Epithelial cell of prostate (primary cell): ENCODE results near the gene RELA.
A peak's percentile ranks its signal among the peaks of the same experiment; 100 is the strongest.

Source experiments
- DNase-seq: peaks from one replicate; pipeline ENCODE4 v3.0.0-alpha.2; 2011; ENCODE audit warnings: low read depth, low spot score
- H3K27ac ChIP-seq: fragments of 450-650 bp; 2 replicates; pipeline ENCODE4 v1.5.1; 2017; ENCODE audit warnings: mild to moderate bottlenecking

Gene RELA

DNA sequence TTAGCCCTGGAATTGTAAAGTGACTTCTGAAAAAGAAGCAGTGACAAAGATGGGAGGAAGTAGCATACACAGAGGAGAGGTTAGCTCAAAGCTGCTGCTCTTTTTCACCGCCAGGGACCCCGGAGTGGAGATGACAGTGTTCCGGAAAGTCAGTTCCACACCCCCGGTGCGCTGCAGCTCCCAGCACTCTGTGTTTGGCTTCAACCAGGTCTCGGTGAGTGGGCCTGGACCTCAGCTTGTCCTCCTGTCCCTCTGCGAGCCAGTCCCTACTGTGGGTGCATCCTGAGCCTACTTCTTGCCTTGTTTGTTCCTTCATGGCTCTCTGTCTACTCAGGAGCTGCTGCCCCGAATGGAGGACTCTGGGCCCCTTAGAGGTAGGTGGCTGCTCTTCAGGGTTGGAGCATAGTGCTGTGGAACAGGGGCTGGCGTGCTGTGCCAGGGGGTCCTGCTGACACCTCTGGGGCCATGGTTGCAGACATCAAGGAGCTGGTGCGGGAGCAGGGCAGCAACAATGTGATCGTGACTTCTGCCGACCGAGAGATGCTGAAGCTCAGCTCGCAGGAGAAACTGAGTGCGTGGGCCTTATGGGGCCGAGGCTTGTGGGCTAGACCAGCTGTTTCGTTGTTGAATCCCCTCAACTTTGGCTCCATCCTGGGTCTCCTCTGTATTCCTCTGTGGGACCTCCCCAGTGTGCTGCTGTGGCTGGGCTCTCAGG, 45.4 kb downstream of the RELA start:
- no peak for DNase-seq
- H3K27ac ChIP-seq, result peak overlapping the region; percentile 93

DNA sequence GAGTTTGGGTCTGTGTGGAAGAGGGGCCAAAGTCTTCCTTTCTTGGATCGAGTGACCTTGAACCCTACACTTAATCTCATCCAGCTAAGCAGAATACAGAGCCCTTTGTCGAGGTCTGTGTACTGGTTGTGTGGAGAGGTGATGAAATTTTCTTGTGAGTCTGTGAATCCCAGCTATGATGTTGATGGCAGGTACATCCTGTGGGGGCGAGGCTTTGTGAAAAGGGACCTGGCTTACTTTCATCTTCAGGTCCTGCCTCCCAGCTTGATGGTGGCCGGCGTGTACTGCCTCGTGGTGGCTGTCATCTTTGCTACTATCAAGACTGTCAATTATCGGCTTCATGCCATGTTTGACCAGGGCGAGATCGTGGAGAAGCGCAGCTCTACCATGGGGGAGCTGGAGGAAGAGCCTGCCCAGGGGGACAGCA, 46.1 kb downstream of the RELA start:
- H3K27ac ChIP-seq, result peak overlapping the region; percentile 93
- no peak for DNase-seq

DNA sequence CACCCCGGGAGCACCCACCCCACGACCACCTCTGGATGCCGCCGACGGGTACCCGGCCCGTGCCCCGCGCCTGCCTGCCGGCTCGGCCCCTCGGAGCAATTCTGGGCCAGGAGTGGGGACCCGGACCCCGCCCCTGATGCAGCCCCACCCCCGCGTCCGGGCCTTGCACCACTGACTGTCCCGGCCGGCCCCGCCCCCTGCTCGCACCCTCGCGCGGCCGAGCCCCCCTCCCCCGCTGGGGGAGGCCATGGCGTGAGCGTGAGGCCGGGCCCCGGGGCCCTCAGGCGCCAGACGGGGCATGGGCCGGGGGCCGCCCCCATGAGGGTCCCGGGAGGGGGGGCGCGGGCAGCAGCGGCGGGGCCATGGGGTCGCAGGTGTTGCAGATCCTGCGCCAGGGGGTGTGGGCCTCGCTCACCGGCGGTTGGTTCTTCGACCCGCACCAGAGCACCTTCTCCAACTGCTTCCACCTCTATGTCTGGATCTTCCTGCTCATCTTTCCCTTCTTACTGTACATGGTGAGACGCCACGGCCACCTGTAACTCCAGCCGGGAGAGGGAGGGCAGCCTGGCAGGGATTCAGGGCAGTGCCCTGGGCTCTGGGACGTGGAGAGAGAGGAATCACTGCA, 46.7 kb downstream of the RELA start:
- no peak for DNase-seq
- peak overlapping the region; percentile 93 for H3K27ac ChIP-seq

DNA sequence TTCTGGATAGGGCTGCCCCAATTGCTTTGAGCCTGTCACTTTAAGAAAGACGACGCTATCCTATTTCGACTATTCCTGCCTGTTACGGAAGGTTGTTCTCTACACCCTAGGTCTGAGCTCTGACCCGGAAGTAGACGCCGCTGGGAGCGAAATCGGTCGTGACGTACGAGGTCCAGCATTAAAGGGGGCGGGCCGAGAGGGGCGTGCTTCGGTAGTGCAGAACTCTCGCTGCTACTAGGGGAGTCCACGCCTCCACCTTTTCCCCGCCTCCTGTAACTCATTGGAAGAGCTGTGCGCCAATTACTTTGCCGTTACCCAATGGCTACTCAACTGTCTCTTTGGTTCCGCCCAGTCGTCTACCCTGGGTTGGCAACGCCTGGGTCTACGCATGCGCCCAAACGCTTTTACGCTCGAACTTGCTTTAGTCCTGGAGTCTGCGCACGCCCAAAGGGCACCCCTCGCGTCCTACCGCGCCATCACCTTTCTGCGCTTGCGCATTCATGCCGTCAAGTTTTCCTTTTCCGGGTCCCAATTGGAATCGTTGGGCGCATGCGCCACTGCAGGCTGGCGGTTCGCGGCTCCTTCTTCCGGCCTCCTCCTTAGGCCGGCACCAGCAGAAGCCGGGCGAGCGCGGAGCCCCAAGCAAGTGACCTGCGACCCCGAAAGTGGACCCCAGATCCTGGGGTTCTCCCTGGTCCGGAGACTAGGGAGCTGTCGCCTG, 47.3 kb downstream of the RELA start, which contains the start of gene PCNX3:
TSS of gene PCNX3 (plus strand) at position 548 of the 721 bp plus-strand sequence. CDS start 536 bp downstream, outside the sequence.
- peak within 1 kb of the TSS; percentile 93 for H3K27ac ChIP-seq
- DNase-seq, result peak; percentile 99

DNA sequence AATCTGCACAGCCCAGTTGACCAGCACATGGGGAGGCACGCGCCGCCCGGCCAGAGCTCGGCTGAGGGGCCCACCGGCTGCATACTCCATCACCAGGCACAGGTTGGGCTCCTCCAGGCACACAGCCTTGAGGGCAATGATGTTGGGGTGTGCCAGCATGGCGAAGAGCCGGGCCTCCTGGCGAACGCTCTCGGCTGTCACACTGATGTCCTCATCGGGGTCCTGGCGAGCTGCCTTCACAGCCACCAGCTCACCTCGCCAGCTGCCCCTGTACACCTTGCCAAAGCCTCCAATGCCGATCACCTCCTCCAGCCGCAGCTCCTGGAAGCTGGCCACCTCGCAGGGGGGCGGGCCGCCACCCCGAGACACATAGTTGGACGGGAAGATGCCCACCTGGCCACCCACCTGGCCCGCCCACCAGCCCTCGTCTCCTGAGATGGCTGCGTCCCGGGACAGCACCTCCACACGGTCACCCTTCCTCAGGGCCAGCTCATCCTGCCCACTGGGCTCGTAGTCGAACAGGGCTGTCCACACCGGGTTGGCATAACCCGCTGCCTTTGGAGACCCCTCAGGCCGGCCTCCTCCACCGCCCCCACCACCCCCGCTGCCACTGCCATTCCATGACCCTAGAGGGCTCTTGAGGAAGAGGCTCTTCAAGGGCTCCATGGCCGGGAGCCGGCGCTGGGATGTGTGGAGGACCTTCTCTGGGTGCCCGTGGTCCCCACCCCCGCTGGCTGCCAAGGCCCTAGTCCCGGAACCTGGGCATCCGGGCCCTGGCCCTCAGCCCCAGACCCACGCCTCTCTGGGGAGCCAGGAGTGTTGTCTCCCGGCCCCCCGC, 49.4 kb downstream of the RELA start:
- DNase-seq, result no peak
- H3K27ac ChIP-seq, result peak overlapping the region; percentile 93

DNA sequence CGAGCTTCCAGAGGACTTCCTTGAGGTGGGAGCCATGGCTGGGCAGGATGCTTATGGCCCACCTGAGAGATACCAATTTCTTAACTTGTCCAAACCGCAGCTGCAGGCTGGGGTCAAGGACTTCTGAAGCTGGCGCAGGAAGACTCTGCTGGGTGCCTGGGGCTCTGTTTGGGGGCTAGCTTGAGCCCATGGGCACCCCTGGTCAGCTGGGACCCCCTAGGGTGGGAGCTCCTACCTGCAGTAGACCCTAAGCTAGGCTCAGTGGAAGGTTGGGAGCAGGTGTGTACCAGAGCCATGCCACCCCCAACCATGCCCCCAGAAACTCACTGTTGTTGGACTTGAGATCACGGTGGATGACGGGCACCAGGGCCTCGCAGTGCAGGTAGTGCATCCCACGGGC, 50.0 kb downstream of the RELA start:
- no peak overlapping the region for H3K27ac ChIP-seq
- DNase-seq, result no peak

DNA sequence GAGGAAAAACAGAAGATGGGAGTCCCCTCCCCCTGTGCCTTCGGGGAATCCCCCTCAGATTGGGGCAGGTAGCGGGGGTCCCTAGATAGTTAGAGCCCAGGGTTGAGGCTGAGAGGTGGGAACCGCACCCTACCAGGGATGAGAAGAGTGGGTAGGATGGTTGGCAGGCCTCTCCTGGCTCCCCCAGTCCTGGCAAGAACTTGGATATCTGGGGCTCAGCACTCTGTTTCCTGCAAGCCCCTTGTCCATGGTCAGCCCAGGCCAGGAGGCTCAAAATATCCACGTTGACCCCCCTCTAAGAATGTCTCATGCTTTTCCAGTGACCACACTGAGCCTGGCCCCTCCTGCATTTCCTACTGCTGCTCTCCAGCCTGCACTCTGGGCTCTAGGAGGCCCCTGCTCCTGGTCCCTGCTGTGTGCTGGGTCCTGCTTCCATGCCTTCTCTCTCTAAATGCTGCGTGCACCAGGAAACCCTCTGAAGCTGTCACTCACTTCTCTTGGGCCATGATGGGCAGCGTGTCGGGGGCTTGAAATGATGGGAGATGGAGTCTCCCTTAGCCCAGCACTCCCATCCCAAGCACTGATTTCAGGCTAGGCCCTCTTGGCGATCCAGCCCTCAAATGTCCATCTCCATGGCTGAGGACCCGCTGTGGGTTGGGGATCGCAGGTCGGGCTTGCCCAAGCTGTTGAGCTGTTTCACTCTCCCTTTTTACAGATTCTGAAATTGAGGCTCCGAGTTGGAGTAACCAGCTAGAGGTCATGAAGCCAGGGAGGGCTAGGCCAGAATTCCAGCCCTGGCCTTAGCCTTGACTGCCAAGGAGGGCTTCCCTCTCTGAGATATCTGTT, 50.7 kb downstream of the RELA start:
- DNase-seq, result no peak
- H3K27ac ChIP-seq, result no peak overlapping the region

DNA sequence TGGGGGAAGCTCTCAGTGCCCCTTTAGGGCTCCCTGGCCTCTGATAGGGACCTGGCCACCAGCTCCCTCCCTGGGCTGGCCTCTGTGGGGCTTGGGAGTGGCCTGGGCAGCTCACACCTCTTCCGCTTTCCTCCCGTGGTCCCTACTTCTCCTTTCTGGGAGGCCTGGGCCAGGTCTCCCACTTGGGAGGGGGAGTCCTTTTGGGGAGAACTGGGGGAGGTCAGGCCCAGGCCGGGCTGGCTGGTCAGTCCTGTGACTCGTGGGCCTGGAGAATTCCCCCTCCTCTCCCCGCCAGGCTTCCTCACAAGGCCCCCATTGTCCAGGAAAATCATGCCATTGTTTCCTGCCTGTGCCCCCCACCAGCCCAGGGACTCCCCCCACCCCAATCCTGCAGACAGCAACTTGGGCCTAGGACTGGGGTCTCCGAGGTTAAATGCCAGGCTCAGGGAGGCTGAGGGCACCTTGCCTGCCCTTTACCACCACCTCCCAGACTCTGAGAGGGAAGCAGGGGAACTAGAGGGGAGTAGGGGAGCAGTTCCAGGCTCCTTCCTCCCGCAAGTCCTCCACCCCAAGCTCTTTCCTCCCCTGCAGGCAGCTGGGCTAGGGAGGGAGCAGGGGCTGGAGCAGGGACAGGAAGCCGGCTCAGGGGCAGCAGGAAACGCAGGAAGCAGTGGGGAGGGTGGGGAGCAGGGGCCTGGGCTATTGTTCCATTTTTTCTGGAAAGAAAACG, 51.5 kb downstream of the RELA start:
- no peak overlapping the region for H3K27ac ChIP-seq
- DNase-seq, result no peak

DNA sequence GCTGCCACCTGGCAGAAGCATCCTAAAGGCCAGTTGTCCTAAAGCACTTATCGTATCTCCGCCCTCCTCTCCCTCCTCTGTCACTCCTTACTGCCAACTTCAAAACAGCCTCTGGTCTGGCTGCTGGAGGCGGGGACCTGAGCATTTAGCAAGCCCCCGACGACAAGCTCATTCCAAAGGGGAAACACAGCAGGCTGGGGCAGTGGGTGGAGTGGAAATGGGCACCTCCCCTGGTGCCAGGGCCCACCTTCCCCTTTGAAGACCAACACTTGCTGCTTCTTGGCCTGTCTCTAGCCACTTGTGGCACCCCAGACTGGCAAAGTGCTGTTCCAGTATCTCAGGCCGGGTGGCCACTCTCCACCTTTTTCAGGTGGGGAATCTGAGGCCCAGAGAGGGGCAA, 52.3 kb downstream of the RELA start:
- H3K27ac ChIP-seq, result no peak overlapping the region
- no peak for DNase-seq

DNA sequence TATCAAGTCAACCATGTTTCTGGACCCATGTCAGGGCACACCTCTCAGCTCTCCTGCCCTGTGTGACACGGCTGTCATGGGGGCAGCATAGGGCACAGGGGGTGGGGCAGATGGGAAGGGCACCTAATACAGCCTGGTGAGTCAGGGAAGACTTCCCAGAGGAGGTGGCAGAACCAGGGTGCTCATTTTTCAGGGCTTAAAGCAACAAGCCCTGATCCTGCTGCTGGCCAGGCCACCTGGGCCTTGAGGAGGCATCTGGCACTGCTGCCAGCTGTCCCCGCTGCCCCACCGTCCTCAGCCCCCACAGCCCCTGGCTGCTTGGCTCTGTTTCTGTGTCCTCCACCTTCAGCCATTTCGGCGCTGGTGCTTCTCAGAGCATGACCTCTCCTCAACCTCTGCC, 53.1 kb downstream of the RELA start:
- no peak overlapping the region for H3K27ac ChIP-seq
- DNase-seq, result no peak

DNA sequence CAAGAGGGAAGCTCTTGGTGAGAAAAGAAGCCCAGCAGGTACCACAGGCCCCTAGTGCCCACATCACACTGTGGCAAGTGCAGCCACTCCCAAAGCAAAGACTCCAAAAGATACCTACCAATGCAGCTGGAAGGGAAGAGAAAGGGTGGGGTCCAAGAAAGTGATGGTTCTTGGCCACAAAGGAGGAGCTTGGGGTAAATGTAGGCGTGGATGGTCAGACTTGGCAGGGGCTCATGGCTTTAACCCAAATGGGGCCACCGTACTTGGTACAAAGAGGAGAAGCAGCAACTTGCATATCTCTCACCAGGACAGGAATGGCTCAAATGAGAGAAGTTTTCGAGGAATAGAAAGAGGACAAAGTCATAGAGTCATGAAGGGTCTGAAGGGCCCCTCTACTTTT, 53.5 kb downstream of the RELA start:
- DNase-seq, result no peak
- H3K27ac ChIP-seq, result no peak overlapping the region

DNA sequence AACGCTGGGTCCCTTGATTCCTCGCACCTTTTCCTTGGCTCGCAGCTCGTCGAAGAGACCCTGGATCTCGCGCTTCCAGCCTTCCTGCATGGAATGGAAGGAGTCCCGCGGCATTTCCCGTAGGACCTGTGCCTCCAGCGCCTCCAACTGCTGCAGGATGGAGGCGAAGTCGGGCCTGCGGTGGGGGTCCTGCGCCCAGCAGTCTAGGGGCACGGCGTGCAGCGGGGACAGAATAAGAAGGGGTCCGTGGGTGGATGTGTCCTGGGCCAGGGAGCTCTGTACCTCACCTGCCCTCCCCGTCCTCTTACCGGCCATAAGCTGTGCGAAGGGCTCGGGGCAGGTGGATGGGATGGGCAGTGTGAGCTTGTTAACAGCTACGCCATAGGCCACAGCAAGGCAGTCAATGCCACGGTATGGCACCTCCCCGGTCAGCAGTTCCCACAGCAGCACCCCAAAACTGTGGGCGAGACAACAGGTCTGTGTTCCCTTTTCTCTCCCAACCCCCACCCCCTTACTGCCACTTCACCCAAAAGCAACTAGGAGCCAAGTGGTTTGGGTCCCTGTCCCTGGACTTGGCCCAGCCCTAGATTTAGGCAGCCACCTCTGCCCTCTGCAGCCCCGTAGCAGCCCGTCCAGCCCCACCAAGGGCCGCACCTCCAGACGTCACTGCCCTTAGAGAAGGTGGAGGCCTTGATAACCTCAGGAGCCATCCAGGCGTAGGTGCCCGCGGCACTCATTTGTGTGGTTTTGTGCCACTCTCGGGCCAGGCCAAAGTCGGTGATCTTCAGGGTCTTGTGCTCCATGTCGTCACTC, 54.9 kb downstream of the RELA start:
- no peak overlapping the region for H3K27ac ChIP-seq

DNA sequence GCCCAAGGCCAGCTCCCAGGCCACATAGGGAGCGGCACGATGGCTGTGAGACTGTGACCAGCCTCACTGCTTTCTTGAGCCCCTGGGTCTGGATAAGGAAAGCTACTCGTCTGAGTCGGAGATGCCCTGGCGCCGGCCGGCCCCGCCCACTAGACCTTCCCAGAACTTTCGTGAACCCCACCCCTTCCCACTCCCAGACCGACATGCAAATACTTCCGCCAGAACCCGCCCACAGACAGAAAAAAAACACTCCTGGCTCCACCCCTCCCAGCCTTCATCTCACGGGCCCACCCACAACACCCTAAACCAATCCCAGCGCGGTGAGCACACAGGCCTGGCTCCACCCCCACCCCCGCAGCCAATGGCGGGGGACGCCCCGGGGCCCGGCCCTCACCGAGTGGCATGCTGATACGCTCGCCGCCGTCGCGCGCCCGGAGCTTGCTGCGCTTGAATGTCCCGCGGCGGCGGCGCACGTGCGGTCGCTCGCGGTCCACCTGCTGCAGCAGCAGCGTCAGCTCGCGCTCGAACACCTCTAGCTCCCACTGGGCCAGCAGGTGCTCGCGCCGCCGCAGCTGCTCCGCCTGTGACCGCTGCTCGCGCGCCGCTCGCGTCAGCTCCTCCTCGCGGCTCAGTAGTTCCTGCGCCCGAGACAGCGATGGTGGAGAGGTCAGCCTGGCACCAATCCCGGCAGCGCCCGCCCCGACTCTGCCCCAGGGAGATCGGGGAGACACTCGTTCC, 55.7 kb downstream of the RELA start:
- no peak overlapping the region for H3K27ac ChIP-seq
- DNase-seq, result no peak

More for the DNA sequence above, 54.9 kb downstream of the RELA start:
- no peak for DNase-seq

DNA sequence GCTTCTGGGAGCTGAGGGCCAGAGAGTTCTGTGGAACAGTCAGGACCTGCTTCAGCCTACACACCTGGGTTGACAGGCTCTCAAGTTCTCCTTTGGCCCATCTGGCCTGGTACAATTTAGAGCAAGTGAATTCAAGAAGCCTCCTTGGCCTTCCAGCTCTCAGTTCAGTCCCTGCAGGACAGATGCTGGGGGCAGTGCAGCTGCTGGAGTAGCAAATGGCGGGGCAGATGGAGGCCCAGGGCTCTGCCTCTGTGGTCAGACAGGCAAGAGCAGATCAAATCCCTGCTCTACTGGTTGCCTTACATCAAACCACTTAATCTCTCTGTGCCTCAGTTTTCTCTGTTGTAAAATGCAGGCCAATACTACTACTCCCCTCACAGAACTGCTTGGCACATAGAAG, 58.5 kb downstream of the RELA start:
- H3K27ac ChIP-seq, result no peak overlapping the region
- no peak for DNase-seq
